DOHH2 (cell line): ENCODE data around the gene BMP8A.

Experiments
- H3F3A ChIP-seq: fragments of 200-600 bp; sonication (generic), shearing (Covaris generic); 2 replicates; pipeline ENCODE4 v1.6.0; 2016; ENCODE audit warnings: antibody characterized with exemption, mild to moderate bottlenecking; ENCODE audit not compliant: control insufficient read depth, insufficient read depth
- H3K27ac ChIP-seq: fragments of 200-600 bp; sonication (generic); 2 replicates; pipeline ENCODE4 v1.5.1; 2014; ENCODE audit warnings: low read depth, mild to moderate bottlenecking, low read length, moderate library complexity
- H3K27me3 ChIP-seq: fragments of 200-600 bp; sonication (generic); 2 replicates; pipeline ENCODE4 v1.6.1; 2014; ENCODE audit warnings: mild to moderate bottlenecking, low read length, mixed read lengths; ENCODE audit not compliant: control insufficient read depth
- H3K36me3 ChIP-seq: fragments of 200-600 bp; sonication (generic); 2 replicates; pipeline ENCODE4 v1.6.1; 2014; ENCODE audit warnings: mild to moderate bottlenecking, low read length, moderate library complexity, mixed read lengths; ENCODE audit not compliant: control insufficient read depth
- H3K4me1 ChIP-seq: fragments of 200-600 bp; sonication (generic); 2 replicates; pipeline ENCODE4 v1.6.1; 2014; ENCODE audit warnings: mild to moderate bottlenecking, low read length, mixed read lengths; ENCODE audit not compliant: control insufficient read depth
- H3K4me2 ChIP-seq: fragments of 200-600 bp; sonication (generic); 2 replicates; pipeline ENCODE4 v1.6.0; 2014; ENCODE audit warnings: mild to moderate bottlenecking, low read length, moderate library complexity
- H3K4me3 ChIP-seq: fragments of 200-600 bp; sonication (generic); 2 replicates; pipeline ENCODE4 v1.5.1; 2014; ENCODE audit warnings: mild to moderate bottlenecking, low read length, mixed read lengths
- H3K79me2 ChIP-seq: fragments of 200-600 bp; sonication (generic); 2 replicates; pipeline ENCODE4 v1.6.1; 2014; ENCODE audit warnings: mild to moderate bottlenecking, low read length, mixed read lengths; ENCODE audit not compliant: control insufficient read depth
- H3K9me2 ChIP-seq: fragments of 200-600 bp; sonication (generic); replicated peaks from 2 replicates; pipeline ENCODE4 v1.6.1; 2014; ENCODE audit warnings: mild to moderate bottlenecking, low read length, mixed read lengths; ENCODE audit not compliant: control insufficient read depth
- H3K9me3 ChIP-seq: fragments of 200-600 bp; sonication (generic); 2 replicates; pipeline ENCODE4 v1.6.1; 2014; ENCODE audit warnings: antibody characterized with exemption, low read length, mixed read lengths; ENCODE audit not compliant: control insufficient read depth, insufficient read depth
- H4K20me1 ChIP-seq: fragments of 200-600 bp; sonication (generic); 2 replicates; pipeline ENCODE4 v1.6.0; 2014; ENCODE audit warnings: low read depth, mild to moderate bottlenecking, antibody characterized with exemption, low read length, moderate library complexity; ENCODE audit not compliant: control insufficient read depth, insufficient read depth
- EZH2phosphoT487 ChIP-seq: fragments of 200-600 bp; sonication (generic); IDR thresholded peaks from 2 replicates; pipeline ENCODE4 v1.6.1; 2017; ENCODE audit warnings: borderline replicate concordance, mild to moderate bottlenecking, antibody characterized with exemption, low read length, moderate library complexity, mixed read lengths
- TF ChIP-seq, protein P1 (sequence below): fragments of 200-600 bp; sonication (generic); IDR thresholded peaks from one replicate; pipeline ENCODE4 v1.5.1; 2014; ENCODE audit warnings: antibody characterized with exemption, mild to moderate bottlenecking, low read depth, low read length; ENCODE audit not compliant: poor library complexity, severe bottlenecking

Gene BMP8A

DNA sequence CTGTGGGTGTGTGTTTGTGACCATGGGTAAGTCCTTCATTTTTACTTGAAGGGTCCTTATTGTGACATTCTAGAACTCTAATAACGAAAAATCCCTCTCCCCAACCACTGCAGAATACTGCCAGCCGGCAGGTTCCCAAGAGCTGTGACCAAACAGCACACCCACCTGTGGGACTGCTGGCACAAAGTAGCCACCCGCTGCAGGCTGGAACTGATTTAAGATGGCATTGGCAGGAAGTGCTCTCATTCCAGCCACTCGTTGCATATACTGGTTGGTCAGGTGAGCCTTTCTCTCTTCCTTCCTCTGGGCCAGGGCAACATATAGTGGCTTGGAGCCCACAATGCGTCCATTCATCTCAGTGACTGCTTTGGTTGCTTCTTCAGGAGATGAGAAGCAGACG lies 73.5 kb downstream of the BMP8A start:
- H3K27ac ChIP-seq = no peak overlapping the region
- H3K4me2 ChIP-seq = no peak overlapping the region
- no peaks in the 10 kb centered on the region for H3K9me3 ChIP-seq
- no peaks in the 10 kb centered on the region for H3K27me3 ChIP-seq
- peaks cover 34% of the 10 kb centered on the region for H3F3A ChIP-seq
- TF ChIP-seq, protein P1, sequence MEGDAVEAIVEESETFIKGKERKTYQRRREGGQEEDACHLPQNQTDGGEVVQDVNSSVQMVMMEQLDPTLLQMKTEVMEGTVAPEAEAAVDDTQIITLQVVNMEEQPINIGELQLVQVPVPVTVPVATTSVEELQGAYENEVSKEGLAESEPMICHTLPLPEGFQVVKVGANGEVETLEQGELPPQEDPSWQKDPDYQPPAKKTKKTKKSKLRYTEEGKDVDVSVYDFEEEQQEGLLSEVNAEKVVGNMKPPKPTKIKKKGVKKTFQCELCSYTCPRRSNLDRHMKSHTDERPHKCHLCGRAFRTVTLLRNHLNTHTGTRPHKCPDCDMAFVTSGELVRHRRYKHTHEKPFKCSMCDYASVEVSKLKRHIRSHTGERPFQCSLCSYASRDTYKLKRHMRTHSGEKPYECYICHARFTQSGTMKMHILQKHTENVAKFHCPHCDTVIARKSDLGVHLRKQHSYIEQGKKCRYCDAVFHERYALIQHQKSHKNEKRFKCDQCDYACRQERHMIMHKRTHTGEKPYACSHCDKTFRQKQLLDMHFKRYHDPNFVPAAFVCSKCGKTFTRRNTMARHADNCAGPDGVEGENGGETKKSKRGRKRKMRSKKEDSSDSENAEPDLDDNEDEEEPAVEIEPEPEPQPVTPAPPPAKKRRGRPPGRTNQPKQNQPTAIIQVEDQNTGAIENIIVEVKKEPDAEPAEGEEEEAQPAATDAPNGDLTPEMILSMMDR = no peak
- H3K9me2 ChIP-seq = no peaks in the 10 kb centered on the region
- H3K4me1 ChIP-seq = peaks cover 5% of the 10 kb centered on the region
- no peak overlapping the region for H3K4me3 ChIP-seq
- H3K79me2 ChIP-seq = peaks cover 46% of the 10 kb centered on the region
- peaks cover 99% of the 10 kb centered on the region for H3K36me3 ChIP-seq
- peaks cover 22% of the 10 kb centered on the region; the same call in 1 of the 2 replicates for H4K20me1 ChIP-seq

DNA sequence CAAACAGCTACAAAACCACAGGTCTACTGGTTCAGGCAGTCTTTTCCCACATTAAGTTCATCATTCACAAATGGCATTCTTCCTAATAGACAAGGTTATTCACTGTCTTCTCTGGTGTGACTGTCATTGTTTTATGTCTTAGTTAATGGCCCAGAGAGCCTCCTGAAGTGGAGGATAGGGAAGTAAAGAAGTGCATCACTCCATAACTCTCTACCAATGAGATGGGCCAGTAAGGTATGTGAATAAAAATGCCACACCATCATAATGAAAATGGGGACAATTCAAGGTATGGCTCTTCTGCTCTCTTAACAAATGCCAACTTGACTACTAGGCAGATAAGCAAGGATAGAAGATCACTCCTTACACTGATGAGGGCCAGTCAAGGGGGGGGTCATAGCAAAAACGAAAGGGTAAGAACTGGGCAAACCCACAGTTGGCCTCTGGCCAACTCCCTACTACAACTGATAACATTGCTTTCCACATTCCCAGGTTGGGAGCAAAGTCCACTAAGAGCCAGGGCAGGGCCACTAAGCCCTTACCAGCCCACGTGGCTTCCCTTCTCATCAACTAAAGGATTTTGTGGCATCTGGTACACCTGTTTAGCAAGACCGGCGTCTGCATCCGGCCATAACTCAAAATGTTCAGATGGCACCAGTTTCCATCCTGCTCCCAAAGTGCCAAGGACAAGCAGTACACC lies 75.2 kb downstream of the BMP8A start:
- peaks cover 32% of the 10 kb centered on the region for H4K20me1 ChIP-seq
- no peaks in the 10 kb centered on the region for H3K9me2 ChIP-seq
- H3K27ac ChIP-seq = no peak overlapping the region
- TF ChIP-seq, protein P1 = no peak
- TF ChIP-seq EZH2phosphoT487 = no peak
- peaks cover 99% of the 10 kb centered on the region for H3K36me3 ChIP-seq
- H3F3A ChIP-seq = peaks cover 19% of the 10 kb centered on the region
- H3K79me2 ChIP-seq = peaks cover 57% of the 10 kb centered on the region
- H3K27me3 ChIP-seq = no peaks in the 10 kb centered on the region
- H3K9me3 ChIP-seq = no peaks in the 10 kb centered on the region
- no peaks in the 10 kb centered on the region for H3K4me1 ChIP-seq
- H3K4me3 ChIP-seq = no peak overlapping the region
- H3K4me2 ChIP-seq = no peak overlapping the region

- no peaks in the 10 kb centered on the region for H3K9me3 ChIP-seq
- H3K4me2 ChIP-seq = no peak overlapping the region
- H3K9me2 ChIP-seq = no peaks in the 10 kb centered on the region
- H3K36me3 ChIP-seq = peaks cover 99% of the 10 kb centered on the region
- H3K27ac ChIP-seq = no peak overlapping the region
- TF ChIP-seq EZH2phosphoT487 = no peak
- TF ChIP-seq, protein P1 = no peak
- peaks cover 40% of the 10 kb centered on the region for H4K20me1 ChIP-seq
- no peaks in the 10 kb centered on the region for H3K27me3 ChIP-seq
- H3K79me2 ChIP-seq = peaks cover 64% of the 10 kb centered on the region
- H3F3A ChIP-seq = peaks cover 14% of the 10 kb centered on the region
- H3K4me1 ChIP-seq = no peaks in the 10 kb centered on the region
- no peak overlapping the region for H3K4me3 ChIP-seq
These were observed 75.9 kb downstream of the BMP8A start for GRCh38 chr1:39567302-39567701.
